Right lobe of liver (tissue), 6 donors: ENCODE data around the gene UBE2J2. TPM values are rescaled to one million over a fixed set of nuclear protein-coding genes. Genes with fewer than 3 reads are reported as not detected.

ENCODE experiments used
- ATAC-seq, 4 donors: fragments of 200-7000 bp; cut with Tn5 transposase; one replicate each; pipeline ENCODE4 v1.9.1; 2020; ENCODE audit warnings: mild to moderate bottlenecking in 4 of 4, moderate library complexity in 4 of 4
- DNase-seq, 3 donors: peaks; one replicate each; pipeline ENCODE4 v3.0.0-alpha.2; 2020
- H3K27ac ChIP-seq, 3 donors: fragments of 200-600 bp; one replicate each; pipeline ENCODE4 v1.8.0; 2022
- H3K27me3 ChIP-seq, 2 donors: fragments of 200-600 bp; one replicate each; pipeline ENCODE4 v1.8.0; 2022
- H3K36me3 ChIP-seq, 4 donors: fragments of 200-600 bp; sonication (generic) in 1 of 4; one replicate each; pipeline versions ENCODE4 v1.5.1 to v1.8.0; 2017 to 2022; ENCODE audit warnings: control low read depth in 1 of 4
- H3K4me1 ChIP-seq, 4 donors: fragments of 200-600 bp; sonication (generic) in 1 of 4; one replicate each; pipeline versions ENCODE4 v1.5.1 to v1.8.0; 2017 to 2022; ENCODE audit warnings: control low read depth in 1 of 4
- H3K4me3 ChIP-seq, 3 donors: fragments of 200-600 bp; one replicate each; pipeline ENCODE4 v1.8.0; 2022
- H3K9me3 ChIP-seq, 4 donors: fragments of 200-600 bp; sonication (generic) in 1 of 4; one replicate each; pipeline versions ENCODE4 v1.5.1 to v1.8.0; 2017 to 2022; ENCODE audit warnings: control low read depth in 1 of 4
- CTCF ChIP-seq, 4 donors: fragments of 200-600 bp in 3 of 4; fragments of 450-650 bp in 1 of 4; IDR thresholded peaks; one replicate each; pipeline versions ENCODE4 v1.5.1 to v1.8.0; 2016 to 2022; ENCODE audit warnings: antibody characterized with exemption in 4 of 4, mild to moderate bottlenecking in 2 of 4
- POLR2A ChIP-seq: fragments of 450-650 bp; IDR thresholded peaks from one replicate; pipeline ENCODE4 v1.6.1; 2017; ENCODE audit warnings: antibody characterized with exemption, mild to moderate bottlenecking
- whole genome bisulfite sequencing: methylation state at CpG from one replicate; pipeline ENCODE4 v1.1.6; 2018; ENCODE audit warnings: low coverage, low lambda C conversion rate; ENCODE audit not compliant: insufficient coverage; ENCODE audit errors: missing lambda C conversion rate; 5-methylcytosine and 5-hydroxymethylcytosine counted together
- intact Hi-C, 2 donors: fragments of 100-400 bp; cut with DNase I; formaldehyde crosslinking; loops; one replicate each; pipeline versions ENCODE4 v1.11.2 to v1.14.1; 2022
- total RNA-seq, 6 experiments: library from RNA; depleted of rRNA in 2 of 6; stranded (reverse); fragments of >200 nt in 2 of 6; fragmentation: NEBNext Ultra II Directional in 3 of 6; extraction: Animal tissue kit (Norgen Biotek cat#: 25700) in 3 of 6; gene quantifications; one replicate each; pipeline versions ENCODE4 v1.1.0 to v1.2.4, GENCODE V29; 2016 to 2023
- donor health status: DM: no; HTN: yes; CAD: no.
- donor health status: DM: no; HTN: no; CAD: no.
- donor health status: DM: no; HTN: no; CAD: no.
- donor health status: DM: no; HTN: yes; CAD: no.
- donor health status: DM: no; HTN: yes; CAD: no.

The UBE2J2 gene
- total RNA-seq, 6 experiments from 2014 or later: 25.5 to 30.6 (median 26.9) TPM

- Histone ChIP-seq H3K9me3 (no peaks in the 10 kb centered on the region), H3K27me3 (peaks cover 0 to 15% of the 10 kb centered on the region in 2 donors), H3K36me3 (no peaks in the 10 kb centered on the region), H3K4me3 (no peak overlapping the region), H3K27ac (no peak overlapping the region), H3K4me1 (peaks cover 0 to 5% (median 0%) of the 10 kb centered on the region in 4 donors)
- DNase-seq (no peak), ATAC-seq (no peak)
- intact Hi-C loops: no loop called here
- 61% methylated on average over 11 of the region's 11 CpGs for WGBS
- no peak for TF ChIP-seq CTCF (IDR thresholded peaks at IDR 0.05)
- no peak for TF ChIP-seq POLR2A
Measured at GRCh38 chr1:1207571-1207892, 66.1 kb downstream of the UBE2J2 start.

- TF ChIP-seq POLR2A: no peak
- TF ChIP-seq CTCF (IDR thresholded peaks at IDR 0.05): no peak
- intact Hi-C loops: no loop called here
- Histone ChIP-seq H3K27me3 (peaks cover 0 to 15% of the 10 kb centered on the region in 2 donors), H3K36me3 (no peaks in the 10 kb centered on the region), H3K9me3 (no peaks in the 10 kb centered on the region), H3K4me1 (peaks cover 0 to 5% (median 0%) of the 10 kb centered on the region in 4 donors), H3K27ac (no peak overlapping the region), H3K4me3 (no peak overlapping the region)
- DNase-seq (peak in 2 of 3 donors; percentile 17 to 43), ATAC-seq (no peak)
- WGBS: no CpG with 5 or more reads among the region's 19 CpGs
Measured at GRCh38 chr1:1206966-1207531, 66.6 kb downstream of the UBE2J2 start.

GRCh38 chr1:1206376-1206965 lies 67.2 kb downstream of the UBE2J2 start, which contains the start of gene TNFRSF18:
TNFRSF18 (minus strand) TSS chr1:1206592; CDS start chr1:1206571, 21 bp downstream.
- no peak within 1 kb of the TSS for H3K27ac ChIP-seq
- intact Hi-C loops: no loop called here
- peaks cover 0 to 6% (median 0%) of the 10 kb centered on the region in 4 donors for H3K4me1 ChIP-seq
- no peaks in the 10 kb centered on the region for H3K36me3 ChIP-seq
- no peak within 1 kb of the TSS for H3K4me3 ChIP-seq
- WGBS: 0% methylated on average over 17 of the region's 49 CpGs
- DNase-seq (peak in 2 of 3 donors; percentile 32 to 52), ATAC-seq (peak; percentile 33 to 46 (median 38))
- TF ChIP-seq POLR2A (no peak), CTCF (IDR thresholded peaks at IDR 0.05) (no peak)
- peaks cover 0 to 15% of the 10 kb centered on the region in 2 donors for H3K27me3 ChIP-seq
- H3K9me3 ChIP-seq: no peaks in the 10 kb centered on the region

GRCh38 chr1:1205769-1206375 lies 67.8 kb downstream of the UBE2J2 start:
- Histone ChIP-seq H3K4me1 (peaks cover 0 to 8% (median 0%) of the 10 kb centered on the region in 4 donors), H3K27ac (no peak overlapping the region), H3K4me3 (no peak overlapping the region), H3K36me3 (no peaks in the 10 kb centered on the region), H3K27me3 (peaks cover 0 to 15% of the 10 kb centered on the region in 2 donors), H3K9me3 (no peaks in the 10 kb centered on the region)
- 0% methylated on average over 5 of the region's 31 CpGs for WGBS
- intact Hi-C loops: no loop called here
- peak in 2 of 3 donors; percentile 25 to 54 for DNase-seq
- TF ChIP-seq POLR2A (no peak), CTCF (IDR thresholded peaks at IDR 0.05) (no peak)
- no peak for ATAC-seq
